Parathyroid adenoma (tissue), 2 donors: ENCODE results near the gene LSAMP.
"Not testable (repeated sequence)": the region's sequence is repeated elsewhere in the genome, so short reads cannot be mapped to it uniquely, and the experiment has no call there.

Experiments
- H2AFZ ChIP-seq: fragments of 300-600 bp; sonication (generic); one replicate; pipeline ENCODE4 v1.7.0; 2017; ENCODE audit warnings: antibody characterized with exemption, mild to moderate bottlenecking
- H3K27ac ChIP-seq: fragments of 300-600 bp; sonication (generic); one replicate; pipeline ENCODE4 v1.7.0; 2017
- H3K27me3 ChIP-seq: fragments of 300-600 bp; sonication (generic); one replicate; pipeline ENCODE4 v1.7.0; 2017; ENCODE audit warnings: low read length; ENCODE audit not compliant: control insufficient read depth, insufficient read depth
- H3K36me3 ChIP-seq: fragments of 300-600 bp; sonication (generic); one replicate; pipeline ENCODE4 v1.7.0; 2017; ENCODE audit warnings: low read length; ENCODE audit not compliant: control insufficient read depth, insufficient read depth
- H3K4me1 ChIP-seq: fragments of 300-600 bp; sonication (generic); one replicate; pipeline ENCODE4 v1.7.0; 2017; ENCODE audit warnings: control low read depth
- H3K4me2 ChIP-seq: fragments of 300-600 bp; sonication (generic); one replicate; pipeline ENCODE4 v1.7.0; 2017; ENCODE audit warnings: low read length
- H3K4me3 ChIP-seq: fragments of 300-600 bp; sonication (generic); one replicate; pipeline ENCODE4 v1.7.0; 2017; ENCODE audit warnings: low read depth, low read length
- H3K79me2 ChIP-seq: fragments of 300-600 bp; sonication (generic); one replicate; pipeline ENCODE4 v1.7.0; 2017; ENCODE audit warnings: control low read depth
- H3K9ac ChIP-seq: fragments of 300-600 bp; sonication (generic); one replicate; pipeline ENCODE4 v1.7.0; 2017; ENCODE audit warnings: mild to moderate bottlenecking
- H3K9me3 ChIP-seq: fragments of 300-600 bp; sonication (generic); one replicate; pipeline ENCODE4 v1.7.0; 2017; ENCODE audit warnings: low read length; ENCODE audit not compliant: control insufficient read depth
- CTCF ChIP-seq: fragments of 300-600 bp; sonication (generic); IDR thresholded peaks from one replicate; pipeline ENCODE4 v1.7.0; 2017; ENCODE audit warnings: antibody characterized with exemption, mild to moderate bottlenecking
- donor health status: primary hyperparathyroidism.

The LSAMP gene

DNA sequence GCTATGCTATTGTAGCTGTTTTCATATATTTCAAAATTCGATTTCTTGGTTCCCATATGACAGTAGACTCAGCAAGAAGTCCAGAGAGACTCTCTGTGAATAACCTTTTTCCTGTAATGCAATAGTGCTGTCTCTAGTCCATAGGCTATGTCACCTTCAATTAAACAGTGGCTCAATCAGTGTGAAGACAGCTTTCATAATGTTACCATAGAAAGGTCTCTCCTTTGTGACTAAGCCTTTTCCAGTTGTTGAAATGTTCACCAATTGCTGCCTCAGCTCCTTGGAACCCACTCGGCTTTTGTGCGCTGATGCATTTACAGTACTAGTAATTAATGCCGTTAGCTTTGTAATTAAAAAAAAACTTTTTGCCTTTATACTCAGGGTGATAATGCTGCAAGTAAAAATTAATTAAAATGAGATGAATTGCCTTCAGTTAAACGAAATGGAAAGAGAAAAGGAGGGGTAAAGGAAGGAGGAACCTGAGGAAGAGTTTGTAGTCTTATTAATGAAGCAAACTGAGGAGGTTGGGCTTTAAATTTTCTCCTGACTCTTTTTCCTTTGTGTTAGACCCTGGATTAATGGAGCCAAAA, 214.8 kb downstream of the LSAMP start:
- Histone ChIP-seq H2AFZ (no peak overlapping the region), H3K27ac (no peak overlapping the region), H3K36me3 (no peaks in the 10 kb centered on the region), H3K4me2 (no peak overlapping the region), H3K79me2 (no peaks in the 10 kb centered on the region), H3K4me3 (no peak overlapping the region), H3K4me1 (no peaks in the 10 kb centered on the region), H3K9ac (no peak overlapping the region), H3K9me3 (no peaks in the 10 kb centered on the region), H3K27me3 (no peaks in the 10 kb centered on the region)
- TF ChIP-seq CTCF = no peak

DNA sequence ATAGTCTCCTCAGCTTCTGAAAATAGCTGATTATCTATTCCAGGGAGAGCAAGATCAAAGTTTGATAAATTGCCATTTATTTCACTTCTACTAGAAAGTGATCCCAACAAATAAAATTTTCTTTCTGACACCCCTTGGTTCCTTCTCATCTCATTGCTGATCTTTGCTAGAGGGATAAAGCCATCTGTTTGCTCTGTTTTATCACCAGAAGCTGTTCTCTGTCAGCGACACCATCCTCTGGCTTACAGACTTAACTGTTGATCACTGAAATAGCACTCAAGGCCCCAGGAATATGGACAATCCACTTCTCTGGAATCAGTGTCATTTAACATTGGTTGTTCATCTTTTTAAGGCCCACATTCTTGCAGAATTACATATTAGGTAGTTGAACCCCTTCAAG, 219.0 kb downstream of the LSAMP start:
- no peak overlapping the region for H3K4me2 ChIP-seq
- no peak overlapping the region for H3K9ac ChIP-seq
- H3K27ac ChIP-seq = no peak overlapping the region
- no peaks in the 10 kb centered on the region for H3K36me3 ChIP-seq
- no peaks in the 10 kb centered on the region for H3K9me3 ChIP-seq
- no peak for TF ChIP-seq CTCF
- H2AFZ ChIP-seq = no peak overlapping the region
- no peaks in the 10 kb centered on the region for H3K4me1 ChIP-seq
- no peaks in the 10 kb centered on the region for H3K79me2 ChIP-seq
- no peak overlapping the region for H3K4me3 ChIP-seq
- no peaks in the 10 kb centered on the region for H3K27me3 ChIP-seq

GRCh38 chr3:116216761-116217160, 228.5 kb downstream of the LSAMP start:
- TF ChIP-seq CTCF = no peak
- H3K9me3 ChIP-seq = no peaks in the 10 kb centered on the region
- no peaks in the 10 kb centered on the region for H3K36me3 ChIP-seq
- H3K27me3 ChIP-seq = no peaks in the 10 kb centered on the region
- H3K4me2 ChIP-seq = no peak overlapping the region
- H3K9ac ChIP-seq = no peak overlapping the region
- H3K27ac ChIP-seq = no peak overlapping the region
- no peaks in the 10 kb centered on the region for H3K79me2 ChIP-seq
- no peaks in the 10 kb centered on the region for H3K4me1 ChIP-seq
- no peak overlapping the region for H2AFZ ChIP-seq
- no peak overlapping the region for H3K4me3 ChIP-seq

DNA sequence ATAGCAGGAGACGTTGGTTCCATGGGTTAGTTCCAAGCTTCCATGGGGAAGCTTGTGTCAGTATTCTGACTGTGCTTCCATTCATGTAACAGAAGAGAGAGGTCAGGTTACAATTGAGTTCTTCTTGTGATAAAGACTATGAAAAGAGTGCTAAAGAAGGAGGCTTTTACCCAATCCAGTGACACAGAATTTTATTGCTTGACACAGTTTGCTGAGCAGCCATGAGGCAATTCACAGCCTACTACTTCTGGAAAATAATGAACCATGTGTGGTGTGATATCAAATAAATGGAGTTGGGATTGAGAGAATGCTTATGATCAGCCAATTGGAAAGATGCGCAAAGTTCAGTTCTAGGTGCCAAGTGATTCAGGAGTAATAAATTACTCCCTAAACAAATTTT, 233.4 kb downstream of the LSAMP start:
- no peaks in the 10 kb centered on the region for H3K4me1 ChIP-seq
- no peak overlapping the region for H3K9ac ChIP-seq
- H3K36me3 ChIP-seq = no peaks in the 10 kb centered on the region
- TF ChIP-seq CTCF = no peak
- H3K27me3 ChIP-seq = no peaks in the 10 kb centered on the region
- H3K4me2 ChIP-seq = no peak overlapping the region
- H2AFZ ChIP-seq = no peak overlapping the region
- H3K9me3 ChIP-seq = no peaks in the 10 kb centered on the region
- no peak overlapping the region for H3K4me3 ChIP-seq
- H3K27ac ChIP-seq = no peak overlapping the region
- no peaks in the 10 kb centered on the region for H3K79me2 ChIP-seq

DNA sequence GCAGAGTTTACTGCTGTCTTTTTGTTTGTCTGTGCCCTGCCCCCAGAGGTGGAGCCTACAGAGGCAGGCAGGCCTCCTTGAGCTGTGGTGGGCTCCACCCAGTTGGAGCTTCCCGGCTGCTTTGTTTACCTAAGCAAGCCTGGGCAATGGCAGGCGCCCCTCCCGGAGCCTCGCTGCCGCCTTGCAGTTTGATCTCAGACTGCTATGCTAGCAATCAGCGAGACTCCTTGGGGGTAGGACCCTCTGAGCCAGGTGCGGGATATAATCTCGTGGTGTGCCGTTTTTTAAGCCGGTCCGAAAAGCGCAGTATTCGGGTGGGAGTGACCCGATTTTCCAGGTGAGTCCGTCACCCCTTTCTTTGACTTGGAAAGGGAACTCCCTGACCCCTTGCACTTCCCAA, 236.5 kb downstream of the LSAMP start:
- not testable (repeated sequence) for H3K36me3 ChIP-seq, H3K27me3 ChIP-seq, H3K4me3 ChIP-seq, H3K79me2 ChIP-seq, H3K4me1 ChIP-seq, H3K9ac ChIP-seq, H3K9me3 ChIP-seq, H3K27ac ChIP-seq, H3K4me2 ChIP-seq, H2AFZ ChIP-seq
